GM10266 (cell line): ENCODE measurements around the gene ASGR1.
A peak's percentile ranks its signal among the peaks of the same experiment; 100 is the strongest.
"Not testable (repeated sequence)": the region's sequence is repeated elsewhere in the genome, so short reads cannot be mapped to it uniquely, and the experiment has no call there.

Experiments
- DNase-seq: peaks from one replicate; pipeline ENCODE4 v3.0.0; 2012; ENCODE audit errors: extremely low spot score
- CTCF ChIP-seq: IDR thresholded peaks from 2 replicates; pipeline ENCODE4 v1.5.1; 2012; ENCODE audit warnings: mild to moderate bottlenecking, low read depth; ENCODE audit not compliant: control insufficient read depth, insufficient read depth; ENCODE audit errors: missing control alignments

Gene ASGR1

GRCh38 chr17:7183433-7184090 is 4.4 kb upstream of the ASGR1 start:
- TF ChIP-seq CTCF, result no peak
- no peak for DNase-seq

DNA sequence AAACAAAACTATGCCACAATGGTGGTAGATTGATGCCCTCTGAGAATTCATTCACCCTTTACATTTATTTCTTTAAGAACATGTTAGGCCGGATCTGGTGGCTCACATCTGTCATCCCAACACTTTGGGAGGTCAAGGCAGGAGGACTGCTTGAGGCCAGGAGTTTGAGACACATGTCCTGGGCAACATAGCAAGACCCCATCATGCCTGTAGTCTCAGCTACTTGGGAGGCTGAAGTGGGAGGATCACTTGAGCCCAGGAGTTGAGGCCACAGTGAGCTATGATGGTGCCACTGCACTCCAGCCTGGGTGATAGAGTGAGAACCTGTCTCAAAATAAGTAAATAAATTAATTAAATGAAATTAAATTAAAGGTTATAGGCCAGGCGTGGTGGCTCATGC is 2.9 kb upstream of the ASGR1 start:
- not testable (repeated sequence) for DNase-seq

GRCh38 chr17:7178973-7179316 is 225 bp downstream of the ASGR1 start:
- no peak for TF ChIP-seq CTCF
- DNase-seq, result no peak

GRCh38 chr17:7177954-7178477 is 1.2 kb downstream of the ASGR1 start:
- no peak for TF ChIP-seq CTCF
- no peak for DNase-seq

DNA sequence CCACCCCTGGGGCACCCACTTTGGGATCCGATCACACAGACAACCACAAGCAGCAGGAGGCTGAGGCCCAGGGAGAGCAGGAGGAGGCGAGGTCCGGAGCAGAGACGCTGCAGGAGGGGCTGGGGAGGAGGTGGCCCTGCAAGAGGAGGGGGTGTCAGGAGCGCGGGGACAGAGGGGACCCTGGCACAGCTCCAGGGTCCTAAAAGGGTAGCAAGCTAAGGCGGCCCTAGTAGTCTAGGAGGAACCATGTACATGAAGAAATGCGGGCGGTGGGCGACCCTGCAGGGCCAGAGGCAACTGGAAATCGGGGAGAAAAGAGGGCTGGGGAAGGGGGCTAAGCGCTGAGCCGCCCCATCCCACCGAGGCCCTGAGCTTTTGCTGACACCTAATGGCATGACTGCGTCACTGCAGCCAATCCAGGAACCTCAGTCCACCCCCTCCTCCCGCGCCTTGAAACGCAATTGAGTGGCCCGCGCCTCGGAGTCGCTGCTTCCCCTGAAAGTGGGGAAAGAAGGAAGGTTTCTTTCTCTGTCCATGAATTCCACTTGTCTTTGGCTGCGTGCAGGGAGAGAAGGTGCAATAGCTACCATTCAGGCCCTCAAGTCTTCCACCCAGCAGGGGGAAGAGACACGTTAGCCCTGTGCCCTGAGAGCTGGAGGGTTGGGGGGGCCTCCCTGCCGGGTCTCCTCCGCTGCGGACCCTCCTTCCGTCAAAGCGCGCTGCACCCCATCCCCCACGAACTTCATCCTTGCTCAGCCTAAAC is 1.8 kb downstream of the ASGR1 start:
- peak; percentile 89 for TF ChIP-seq CTCF

GRCh38 chr17:7176841-7177190 is 2.4 kb downstream of the ASGR1 start:
- no peak for TF ChIP-seq CTCF
- no peak for DNase-seq

More for the DNA sequence above, 1.8 kb downstream of the ASGR1 start:
- peak; percentile 88 for DNase-seq

DNA sequence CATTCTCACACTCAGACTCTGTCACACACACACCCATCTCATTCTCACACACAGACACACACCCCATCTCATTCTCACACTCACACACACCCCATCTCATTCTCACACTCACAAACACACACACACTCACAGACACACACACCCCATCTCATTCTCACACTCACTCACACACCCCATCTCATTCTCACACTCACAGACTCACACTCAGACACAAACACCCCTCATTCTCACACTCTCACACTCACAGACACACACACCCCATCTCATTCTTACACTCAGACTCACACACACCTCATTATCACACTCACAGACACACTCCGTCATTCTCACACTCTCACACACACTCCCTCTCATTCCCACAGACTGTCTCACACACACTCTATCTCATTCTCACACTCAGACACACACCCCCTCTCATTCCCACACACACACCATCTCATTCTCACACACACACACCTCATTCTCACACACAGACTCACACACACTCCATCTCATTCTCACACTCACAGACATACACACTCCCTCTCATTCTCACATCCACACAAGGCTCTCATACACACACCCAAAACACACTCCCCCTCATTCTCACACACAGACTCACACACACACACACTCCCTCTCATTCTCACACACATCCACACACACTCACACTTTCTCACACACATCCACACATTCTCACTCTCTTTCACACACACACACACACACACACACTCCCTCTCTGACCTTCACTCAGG is 2.9 kb downstream of the ASGR1 start:
- no peak for DNase-seq
- no peak for TF ChIP-seq CTCF
